Measurements from ENCODE around the gene HNRNPR.

Gene HNRNPR

DNA sequence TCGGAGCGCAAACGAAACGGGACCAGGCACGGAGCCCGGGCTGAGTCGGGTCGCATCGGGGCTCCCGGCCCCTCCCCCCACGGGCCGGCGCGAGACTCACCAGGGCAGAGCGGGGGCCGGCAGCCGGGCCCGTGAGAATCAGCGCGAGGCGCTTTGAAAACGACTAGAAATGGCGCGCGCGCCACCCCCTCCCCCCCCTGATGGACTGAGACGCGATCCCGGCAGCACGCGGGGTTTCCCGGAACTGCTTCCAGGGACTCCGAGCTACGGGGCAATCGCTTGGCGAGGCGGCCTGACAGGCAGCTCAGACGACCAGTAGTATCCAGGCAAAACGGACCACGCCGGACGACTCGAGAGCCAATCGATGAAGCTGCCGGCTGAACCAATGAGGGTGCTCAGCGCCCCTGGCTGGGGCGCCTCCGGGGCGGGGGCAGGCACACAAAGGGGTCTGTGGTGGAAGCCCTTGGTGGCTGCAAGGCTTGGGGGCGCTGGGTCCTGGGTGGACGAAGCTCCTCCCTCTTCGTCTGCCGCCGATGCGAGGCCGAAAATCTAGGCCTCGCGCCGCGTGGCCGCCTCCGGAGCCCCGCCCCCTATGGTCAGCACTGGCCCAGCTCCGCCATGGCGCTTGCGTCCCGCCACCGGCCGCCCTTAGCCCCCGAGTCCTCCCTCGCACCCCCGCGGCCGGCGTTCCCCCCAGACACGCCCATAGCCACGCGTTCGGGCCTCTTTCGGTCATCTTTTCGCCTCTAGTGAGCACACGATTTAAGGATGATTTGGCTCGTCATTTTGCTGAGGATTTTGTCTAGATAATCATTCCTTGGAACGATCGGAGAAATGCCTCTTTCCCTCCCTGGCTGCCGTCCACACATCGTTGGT, at the start of gene HNRNPR:
TSS of gene HNRNPR (minus strand) at position 174 of the 876 bp plus-strand sequence. CDS start 3,276 bp downstream, outside the sequence.
- DNase-seq (ENCODE audit: low spot score): peak; percentile 98
- peak within 1 kb of the TSS; percentile 97 for H3K27ac ChIP-seq
- TF ChIP-seq, protein P1, sequence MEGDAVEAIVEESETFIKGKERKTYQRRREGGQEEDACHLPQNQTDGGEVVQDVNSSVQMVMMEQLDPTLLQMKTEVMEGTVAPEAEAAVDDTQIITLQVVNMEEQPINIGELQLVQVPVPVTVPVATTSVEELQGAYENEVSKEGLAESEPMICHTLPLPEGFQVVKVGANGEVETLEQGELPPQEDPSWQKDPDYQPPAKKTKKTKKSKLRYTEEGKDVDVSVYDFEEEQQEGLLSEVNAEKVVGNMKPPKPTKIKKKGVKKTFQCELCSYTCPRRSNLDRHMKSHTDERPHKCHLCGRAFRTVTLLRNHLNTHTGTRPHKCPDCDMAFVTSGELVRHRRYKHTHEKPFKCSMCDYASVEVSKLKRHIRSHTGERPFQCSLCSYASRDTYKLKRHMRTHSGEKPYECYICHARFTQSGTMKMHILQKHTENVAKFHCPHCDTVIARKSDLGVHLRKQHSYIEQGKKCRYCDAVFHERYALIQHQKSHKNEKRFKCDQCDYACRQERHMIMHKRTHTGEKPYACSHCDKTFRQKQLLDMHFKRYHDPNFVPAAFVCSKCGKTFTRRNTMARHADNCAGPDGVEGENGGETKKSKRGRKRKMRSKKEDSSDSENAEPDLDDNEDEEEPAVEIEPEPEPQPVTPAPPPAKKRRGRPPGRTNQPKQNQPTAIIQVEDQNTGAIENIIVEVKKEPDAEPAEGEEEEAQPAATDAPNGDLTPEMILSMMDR (conservative IDR thresholded peaks at IDR 0.05; ENCODE audit: low read depth): no peak
- ChIA-PET CTCF (interaction anchor here (0.6 to 2.1 kb wide), 3 partner anchors 45 to 195 kb away, joined by 5 to 10 read pairs (median 10); no protein-coding TSS in a partner anchor), POLR2A (ENCODE audit: low non-redundant PET) (interaction anchor here (0.5 to 1.6 kb wide), 4 partner anchors 23 to 333 kb away, joined by 3 to 24 read pairs (median 4); no protein-coding TSS in a partner anchor)

DNA sequence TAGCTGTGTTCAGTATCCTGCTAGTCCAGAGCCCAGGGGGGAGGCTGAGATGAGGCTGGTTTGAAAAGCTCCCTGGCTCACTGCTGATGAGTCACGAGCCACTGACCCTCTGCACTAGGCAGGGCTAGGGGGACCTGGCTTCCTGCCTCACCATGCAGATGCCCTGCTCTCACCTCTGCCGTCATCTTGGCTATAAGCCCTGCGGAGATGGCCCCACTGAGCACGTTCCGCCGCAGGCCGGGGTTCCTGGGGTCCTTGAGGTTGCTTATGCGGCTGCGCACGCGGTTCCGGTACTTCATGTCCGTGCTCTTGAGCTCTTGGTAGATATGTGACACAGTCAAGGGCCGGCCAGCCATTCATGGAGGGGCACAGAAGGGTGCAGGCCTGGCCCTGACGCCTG, 49.6 kb upstream of the HNRNPR start:
- TF ChIP-seq, protein P1 (conservative IDR thresholded peaks at IDR 0.05; ENCODE audit: low read depth): no peak
- ChIA-PET POLR2A (ENCODE audit: low non-redundant PET) (interaction anchor here (1.1 kb wide), 1 partner anchor 59 kb away, joined by 3 read pairs; no protein-coding TSS in a partner anchor), CTCF (interaction anchor here (0.5 to 0.6 kb wide), 2 partner anchors 287 to 430 kb away, joined by 4 read pairs; no protein-coding TSS in a partner anchor)
- no peak for DNase-seq (ENCODE audit: low spot score)
- peak overlapping the region; percentile 3; the same call in 1 of the 2 replicates for H3K27ac ChIP-seq

DNA sequence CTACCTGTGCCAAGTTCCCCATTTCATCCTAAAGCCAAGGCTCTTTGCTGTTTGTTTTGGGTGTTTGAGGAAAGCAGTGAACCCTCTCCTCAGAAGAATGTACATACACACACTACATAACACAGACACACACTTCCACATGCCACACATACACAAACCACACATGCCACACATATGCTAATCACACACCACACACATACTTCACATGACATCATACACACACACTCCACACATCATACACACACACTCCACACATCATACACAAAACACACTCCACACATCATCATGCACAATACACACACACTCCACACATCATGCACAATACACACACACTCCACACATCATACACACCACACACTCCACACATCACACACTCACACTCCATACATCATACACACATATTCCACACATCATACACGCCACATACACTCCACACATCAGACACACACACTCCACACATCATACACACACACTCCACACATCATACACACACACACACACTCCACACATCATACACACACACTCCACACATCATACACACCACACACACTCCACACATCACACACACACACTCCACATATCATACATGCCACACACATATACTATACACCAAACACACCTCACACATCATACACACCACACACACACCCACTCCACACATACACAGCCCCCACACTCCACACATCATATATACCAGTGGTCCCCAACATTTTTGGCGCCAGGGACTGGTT, 48.2 kb upstream of the HNRNPR start:
- DNase-seq (ENCODE audit: low spot score): no peak
- TF ChIP-seq, protein P1 (conservative IDR thresholded peaks at IDR 0.05; ENCODE audit: low read depth): no peak
- CTCF ChIA-PET: no interaction called here
- no peak overlapping the region for H3K27ac ChIP-seq
- POLR2A ChIA-PET (ENCODE audit: low non-redundant PET): no interaction called here

DNA sequence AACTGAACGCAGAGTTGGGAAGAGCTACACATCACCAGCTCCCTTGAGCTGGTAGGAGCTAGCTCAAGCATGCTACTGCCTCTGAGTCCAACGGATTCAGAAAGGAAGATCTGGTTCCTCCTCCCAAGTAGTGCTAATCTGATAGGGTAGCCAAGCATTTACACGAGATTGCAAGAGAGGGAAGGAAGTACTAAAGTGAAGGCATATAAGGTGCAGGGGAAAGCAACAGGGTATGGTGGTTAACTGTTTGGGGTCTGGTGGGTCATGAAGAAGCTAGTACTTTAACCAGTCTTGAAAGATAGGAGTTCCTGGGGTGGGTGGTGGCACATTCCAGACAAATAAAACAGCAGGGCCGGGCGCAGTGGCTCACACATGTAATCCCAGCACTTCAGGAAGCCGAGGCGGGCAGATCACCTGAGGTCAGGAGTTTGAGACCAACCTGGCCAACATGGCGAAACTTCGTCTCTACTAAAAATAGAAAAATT, 45.8 kb upstream of the HNRNPR start:
- no peak for DNase-seq (ENCODE audit: low spot score)

DNA sequence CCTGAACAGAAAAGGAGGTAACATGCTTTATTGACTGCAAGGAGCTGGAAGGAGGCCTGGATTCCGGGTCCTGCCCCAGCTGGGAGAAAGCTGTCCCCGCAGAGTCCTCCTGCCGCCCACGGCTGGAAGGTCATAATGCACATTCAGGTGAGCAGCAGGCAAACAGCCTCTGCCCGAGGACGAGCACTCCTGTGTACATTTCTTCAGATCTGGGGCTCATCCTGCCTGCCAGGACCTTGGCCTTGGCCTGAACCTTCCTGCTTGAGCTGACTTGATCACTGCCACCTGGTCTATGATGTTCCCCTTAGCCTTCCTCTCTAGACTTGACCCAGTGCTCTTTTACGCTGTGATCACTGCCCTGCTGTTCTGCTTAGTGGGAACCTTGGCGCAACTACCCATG, 43.4 kb upstream of the HNRNPR start:
- ChIA-PET CTCF (interaction anchor here (1.0 kb wide), 1 partner anchor 16 kb away, joined by 5 read pairs; no protein-coding TSS in a partner anchor), POLR2A (ENCODE audit: low non-redundant PET) (no interaction called here)
- H3K27ac ChIP-seq: no peak overlapping the region
- DNase-seq (ENCODE audit: low spot score): no peak
- TF ChIP-seq, protein P1 (conservative IDR thresholded peaks at IDR 0.05; ENCODE audit: low read depth): no peak

More for the DNA sequence above, 45.8 kb upstream of the HNRNPR start:
- ChIA-PET CTCF (interaction anchor here (0.6 kb wide), 3 partner anchors 14 to 191 kb away, joined by 3 to 7 read pairs (median 3); no protein-coding TSS in a partner anchor), POLR2A (ENCODE audit: low non-redundant PET) (interaction anchor here (0.9 kb wide), 1 partner anchor 21 kb away, joined by 4 read pairs; no protein-coding TSS in a partner anchor)
- no peak overlapping the region for H3K27ac ChIP-seq
- TF ChIP-seq, protein P1 (conservative IDR thresholded peaks at IDR 0.05; ENCODE audit: low read depth): no peak

All from RWPE1 (cell line).